ENCODE data around the gene TMEM92. TPM values are rescaled to one million over a fixed set of nuclear protein-coding genes. Genes with fewer than 3 reads are reported as not detected.
A peak's percentile ranks its signal among the peaks of the same experiment; 100 is the strongest.

TMEM92 gene
- total and polyA plus RNA-seq, 8 donors = 4.4 to 10.7 (median 6.4) TPM

- no peaks in the 10 kb centered on the region for H3K36me3 ChIP-seq
- DNase-seq (no peak), ATAC-seq (no peak)
- no peaks in the 10 kb centered on the region for H3K27me3 ChIP-seq
- no peaks in the 10 kb centered on the region for H3K9me3 ChIP-seq
- no peak for TF ChIP-seq CTCF (IDR thresholded peaks at IDR 0.05)
- no peak overlapping the region for H3K27ac ChIP-seq
- H3K4me3 ChIP-seq = no peak overlapping the region
- intact Hi-C loops (cut with DNase I) = no loop called here
- no peaks in the 10 kb centered on the region for H3K4me1 ChIP-seq
Observed at GRCh38 chr17:50325906-50326305, 51.6 kb downstream of the TMEM92 start.

GRCh38 chr17:50326831-50327364, 52.6 kb downstream of the TMEM92 start:
- no peaks in the 10 kb centered on the region for H3K4me1 ChIP-seq
- intact Hi-C loops (cut with DNase I) = no loop called here
- no peak for TF ChIP-seq CTCF (IDR thresholded peaks at IDR 0.05)
- no peaks in the 10 kb centered on the region for H3K36me3 ChIP-seq
- H3K9me3 ChIP-seq = no peaks in the 10 kb centered on the region
- DNase-seq = no peak
- no peak overlapping the region for H3K27ac ChIP-seq
- no peak for ATAC-seq
- H3K4me3 ChIP-seq = no peak overlapping the region
- no peaks in the 10 kb centered on the region for H3K27me3 ChIP-seq

GRCh38 chr17:50328363-50329325, 54.4 kb downstream of the TMEM92 start:
- TF ChIP-seq CTCF (IDR thresholded peaks at IDR 0.05) = no peak
- no peaks in the 10 kb centered on the region for H3K4me1 ChIP-seq
- DNase-seq (peak in 2 of 4 donors; percentile 71 to 82), ATAC-seq (no peak)
- H3K27me3 ChIP-seq = no peaks in the 10 kb centered on the region
- intact Hi-C loops (cut with DNase I) = no loop called here
- no peak overlapping the region for H3K27ac ChIP-seq
- no peaks in the 10 kb centered on the region for H3K36me3 ChIP-seq
- no peaks in the 10 kb centered on the region for H3K9me3 ChIP-seq
- no peak overlapping the region for H3K4me3 ChIP-seq

DNA sequence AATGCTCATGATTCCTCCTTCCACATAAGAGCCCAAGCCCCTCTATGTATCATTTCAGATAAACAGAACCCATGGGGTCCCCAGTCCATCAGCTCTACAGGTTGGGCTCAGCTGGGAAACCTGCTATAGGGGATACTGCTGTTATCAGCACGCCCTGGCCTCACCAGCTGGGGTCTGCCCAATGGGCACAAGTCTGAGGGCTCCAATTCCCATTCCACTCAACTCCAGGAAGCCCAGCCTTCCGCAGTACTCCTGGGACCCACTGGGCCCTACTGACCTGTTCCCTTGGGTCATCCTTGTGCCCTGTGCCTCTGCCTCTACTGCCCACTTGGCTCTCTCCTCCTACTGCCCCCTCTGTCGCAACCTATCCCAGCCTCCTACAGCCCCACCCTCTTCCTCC, 55.5 kb downstream of the TMEM92 start:
- ATAC-seq = no peak
- no peak for DNase-seq
- H3K4me1 ChIP-seq = no peaks in the 10 kb centered on the region
- no peak overlapping the region for H3K4me3 ChIP-seq
- H3K27me3 ChIP-seq = peaks cover 0 to 2% of the 10 kb centered on the region in 2 donors
- no peak for TF ChIP-seq CTCF (IDR thresholded peaks at IDR 0.05)
- H3K36me3 ChIP-seq = no peaks in the 10 kb centered on the region
- intact Hi-C loops (cut with DNase I) = no loop called here
- H3K9me3 ChIP-seq = no peaks in the 10 kb centered on the region
- no peak overlapping the region for H3K27ac ChIP-seq

DNA sequence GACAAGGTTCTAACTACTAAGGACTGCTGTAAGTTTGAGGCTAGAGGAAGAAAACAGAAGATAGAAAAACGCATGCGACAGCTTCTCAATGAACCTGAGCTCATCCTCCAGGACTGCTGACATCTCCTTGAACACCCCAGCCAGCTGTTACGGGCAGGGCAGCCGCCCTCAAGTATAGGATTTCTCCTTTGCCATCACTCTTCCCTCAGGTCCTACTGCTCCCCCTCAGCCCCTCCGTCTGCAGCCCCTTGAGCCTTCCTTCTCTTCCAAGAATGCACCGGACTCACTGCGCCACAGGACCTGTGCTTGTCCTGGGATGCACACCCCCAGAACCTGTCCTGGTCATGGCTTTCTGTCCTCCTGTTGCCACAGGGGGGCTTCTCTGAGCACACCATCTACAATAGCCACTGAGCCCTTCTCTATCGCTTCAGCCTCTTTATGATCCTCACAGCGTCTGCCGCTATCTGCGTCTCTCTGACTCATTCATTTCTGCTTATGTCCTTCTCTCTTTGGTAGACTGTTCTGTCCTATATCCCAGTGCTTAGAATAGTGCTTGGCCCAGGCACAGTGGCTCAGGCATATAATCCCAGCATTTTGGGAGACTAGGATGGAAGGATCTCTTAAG, 56.0 kb downstream of the TMEM92 start:
- ATAC-seq (no peak), DNase-seq (no peak)
- H3K27me3 ChIP-seq = peaks cover 0 to 4% of the 10 kb centered on the region in 2 donors
- no peak overlapping the region for H3K4me3 ChIP-seq
- H3K36me3 ChIP-seq = no peaks in the 10 kb centered on the region
- no peaks in the 10 kb centered on the region for H3K4me1 ChIP-seq
- intact Hi-C loops (cut with DNase I) = no loop called here
- no peak overlapping the region for H3K27ac ChIP-seq
- H3K9me3 ChIP-seq = no peaks in the 10 kb centered on the region
- no peak for TF ChIP-seq CTCF (IDR thresholded peaks at IDR 0.05)
